H1 (cell line): ENCODE measurements around the gene SLC5A12. TPM values are rescaled to one million over a fixed set of nuclear protein-coding genes. Genes with fewer than 3 reads are reported as not detected.

Experiments
- CTCF ChIA-PET: fragments of 300-600 bp; sonication (Branson Sonifier 250); formaldehyde crosslinking; loops from one replicate; lab custom pipeline; 2021; ENCODE audit not compliant: partially characterized antibody; lab: Charles Lee
- POLR2A ChIA-PET: fragments of 300-600 bp; sonication (Branson Sonifier 250); formaldehyde crosslinking; loops from one replicate; lab custom pipeline; 2021; ENCODE audit warnings: inconsistent platforms; ENCODE audit not compliant: partially characterized antibody; lab: Charles Lee
- DNase-seq, 2 experiments: peaks; one replicate each; pipeline versions ENCODE4 v3.0.0 to v3.0.0-alpha.2; 2010 to 2022; ENCODE audit warnings: low spot score in 2 of 2, low read depth in 1 of 2, mixed read lengths in 1 of 2
- FAIRE-seq: peaks from 2 replicates; lab custom pipeline; 2011; peaks lifted over from hg19 to GRCh38; lab: Jason Lieb, UNC
- H2AFZ ChIP-seq: 2 replicates; pipeline ENCODE4 v1.8.1; 2012; ENCODE audit warnings: low read length, inconsistent platforms
- H2AK5ac ChIP-seq: 2 replicates; pipeline ENCODE4 v1.6.1; 2013; ENCODE audit warnings: low read depth, low read length
- H2BK120ac ChIP-seq: replicated peaks from 2 replicates; pipeline ENCODE3; 2013; ENCODE audit warnings: low read depth, low read length, inconsistent platforms
- H2BK12ac ChIP-seq: 2 replicates; pipeline ENCODE4 v1.6.1; 2013; ENCODE audit warnings: low read depth, low read length
- H2BK15ac ChIP-seq: 2 replicates; pipeline ENCODE4 v1.6.1; 2013; ENCODE audit warnings: low read length
- H2BK20ac ChIP-seq: 2 replicates; pipeline ENCODE4 v1.6.1; 2013; ENCODE audit warnings: low read length
- H2BK5ac ChIP-seq: 2 replicates; pipeline ENCODE4 v1.6.1; 2013; ENCODE audit warnings: low read depth, low read length
- H3K14ac ChIP-seq: 2 replicates; pipeline ENCODE4 v1.6.1; 2013; ENCODE audit warnings: inconsistent platforms; ENCODE audit not compliant: insufficient read length
- H3K18ac ChIP-seq: 2 replicates; pipeline ENCODE4 v1.6.1; 2013; ENCODE audit warnings: low read length; ENCODE audit errors: extremely low read depth
- H3K23ac ChIP-seq: 2 replicates; pipeline ENCODE4 v1.6.1; 2013; ENCODE audit warnings: inconsistent platforms; ENCODE audit not compliant: insufficient read length
- H3K23me2 ChIP-seq: 2 replicates; pipeline ENCODE4 v1.6.1; 2013; ENCODE audit warnings: low read depth, low read length
- H3K27ac ChIP-seq: 2 replicates; pipeline ENCODE4 v1.6.1; 2011; ENCODE audit warnings: low read depth, low read length, inconsistent platforms
- H3K27me3 ChIP-seq, 4 experiments: replicated peaks in 1 of 4; 1 replicate in 1 of 4; 2 replicates in 3 of 4; pipeline versions ENCODE4 v1.6.1 to v1.8.1; 2011 to 2013; ENCODE audit warnings: low read length in 3 of 4, mild to moderate bottlenecking in 3 of 4, inconsistent platforms in 2 of 4, mixed read lengths in 2 of 4, moderate library complexity in 1 of 4; ENCODE audit not compliant: control insufficient read depth in 3 of 4, insufficient read depth in 3 of 4; ENCODE audit errors: extremely low read depth in 1 of 4
- H3K36me3 ChIP-seq, 4 experiments: 2 replicates each; pipeline versions ENCODE4 v1.6.1 to v1.8.1; 2011 to 2013; ENCODE audit warnings: mild to moderate bottlenecking in 4 of 4, low read length in 3 of 4, moderate library complexity in 2 of 4, control low read depth in 1 of 4, inconsistent platforms in 1 of 4; ENCODE audit not compliant: insufficient read depth in 4 of 4, control insufficient read depth in 2 of 4
- H3K4ac ChIP-seq: replicated peaks from 2 replicates; pipeline ENCODE3; 2013; ENCODE audit warnings: low read length, low read depth, mixed read lengths, inconsistent platforms; ENCODE audit not compliant: insufficient read length
- H3K4me1 ChIP-seq, 4 experiments: replicated peaks in 1 of 4; 1 replicate in 1 of 4; 2 replicates in 3 of 4; pipeline versions ENCODE4 v1.6.1 to v1.8.1; 2011 to 2013; ENCODE audit warnings: low read length in 3 of 4, inconsistent platforms in 2 of 4, mixed read lengths in 1 of 4; ENCODE audit not compliant: insufficient read depth in 4 of 4, control insufficient read depth in 3 of 4
- H3K4me2 ChIP-seq, 2 experiments: 2 replicates each; pipeline versions ENCODE4 v1.6.1 to v1.8.1; 2011 to 2013; ENCODE audit warnings: low read depth in 2 of 2, low read length in 2 of 2, control low read depth in 1 of 2, inconsistent platforms in 1 of 2, mild to moderate bottlenecking in 1 of 2; ENCODE audit not compliant: insufficient read depth in 1 of 2
- H3K4me3 ChIP-seq, 4 experiments: fragments of 200-600, 300-600 bp in 1 of 4; sonication (generic), shearing (Covaris generic), sonication (Bioruptor Twin) in 1 of 4; 2 replicates each; pipeline versions ENCODE4 v1.5.1 to v1.8.1; 2011 to 2016; ENCODE audit warnings: low read length in 4 of 4, low read depth in 3 of 4, control low read depth in 2 of 4, inconsistent platforms in 2 of 4, mild to moderate bottlenecking in 2 of 4, mixed read lengths in 1 of 4, moderate library complexity in 1 of 4; ENCODE audit not compliant: insufficient read depth in 2 of 4; ENCODE audit errors: extremely low read depth in 1 of 4
- H3K56ac ChIP-seq: replicated peaks from 2 replicates; pipeline ENCODE3; 2013; ENCODE audit warnings: low read depth, mild to moderate bottlenecking, mixed read lengths, low read length, inconsistent platforms; ENCODE audit not compliant: insufficient read length
- H3K79me1 ChIP-seq: 2 replicates; pipeline ENCODE4 v1.6.1; 2013; ENCODE audit warnings: low read depth, low read length, control low read depth
- H3K79me2 ChIP-seq, 2 experiments: 2 replicates each; pipeline versions ENCODE4 v1.6.1 to v1.8.1; 2012 to 2013; ENCODE audit warnings: low read length in 2 of 2, mild to moderate bottlenecking in 2 of 2, inconsistent platforms in 1 of 2; ENCODE audit not compliant: insufficient read depth in 2 of 2, control insufficient read depth in 1 of 2
- H3K9ac ChIP-seq, 4 experiments: replicated peaks in 1 of 4; 1 replicate in 1 of 4; 2 replicates in 3 of 4; pipeline versions ENCODE4 v1.6.1 to v1.8.1; 2011 to 2013; ENCODE audit warnings: low read depth in 3 of 4, low read length in 3 of 4, control low read depth in 2 of 4, mild to moderate bottlenecking in 2 of 4, moderate library complexity in 2 of 4, inconsistent platforms in 1 of 4; ENCODE audit errors: extremely low read depth in 1 of 4
- H3K9me3 ChIP-seq, 2 experiments: 2 replicates each; pipeline versions ENCODE4 v1.6.1 to v1.8.1; 2012 to 2013; ENCODE audit warnings: mild to moderate bottlenecking in 2 of 2, moderate library complexity in 2 of 2, control low read depth in 1 of 2, inconsistent platforms in 1 of 2, low read depth in 1 of 2, low read length in 1 of 2, mixed read lengths in 1 of 2; ENCODE audit not compliant: insufficient read depth in 2 of 2
- H4K20me1 ChIP-seq, 2 experiments: replicated peaks in 1 of 2; 2 replicates each; pipeline versions ENCODE3 to v1.8.1; 2011 to 2013; ENCODE audit warnings: inconsistent platforms in 2 of 2, low read length in 2 of 2, mild to moderate bottlenecking in 1 of 2; ENCODE audit not compliant: insufficient read depth in 2 of 2, control insufficient read depth in 1 of 2
- H4K5ac ChIP-seq: 2 replicates; pipeline ENCODE4 v1.6.1; 2013; ENCODE audit warnings: low read length, low read depth, mixed read lengths, inconsistent platforms; ENCODE audit not compliant: insufficient read length
- H4K8ac ChIP-seq: 2 replicates; pipeline ENCODE4 v1.8.0; 2013; ENCODE audit warnings: mild to moderate bottlenecking, moderate library complexity, low read length, inconsistent platforms; ENCODE audit not compliant: insufficient read depth; ENCODE audit errors: extremely low read depth
- H4K91ac ChIP-seq: replicated peaks from 2 replicates; pipeline ENCODE3; 2013; ENCODE audit warnings: low read length, mixed read lengths, inconsistent platforms; ENCODE audit not compliant: insufficient read length
- CBX5 ChIP-seq: fragments of 300-800, 300-1000 bp; sonication (generic); IDR thresholded peaks from 2 replicates; pipeline ENCODE4 v1.7.1; 2016; ENCODE audit warnings: antibody characterized with exemption, low read length, low read depth
- CBX8 ChIP-seq: fragments of 300-800, 300-1000 bp; sonication (generic); IDR thresholded peaks from 2 replicates; pipeline ENCODE4 v1.7.1; 2016; ENCODE audit warnings: low read depth, low read length, borderline replicate concordance
- CREB1 ChIP-seq: IDR thresholded peaks from 2 replicates; pipeline ENCODE4 v1.6.1; 2012; ENCODE audit warnings: inconsistent platforms
- CTBP2 ChIP-seq: IDR thresholded peaks from 2 replicates; pipeline ENCODE4 v1.7.0; 2011; ENCODE audit warnings: borderline replicate concordance, mild to moderate bottlenecking, moderate library complexity, mixed read lengths, low read length; ENCODE audit not compliant: insufficient read depth, insufficient read length
- HDAC2 ChIP-seq, 2 experiments: fragments of 300-600 bp in 1 of 2; sonication (generic) in 1 of 2; IDR thresholded peaks; 2 replicates each; pipeline ENCODE4 v1.6.1; 2011 to 2012; ENCODE audit warnings: low read depth in 2 of 2, low read length in 2 of 2, mild to moderate bottlenecking in 2 of 2, moderate library complexity in 2 of 2, borderline replicate concordance in 1 of 2, inconsistent platforms in 1 of 2
- JUND ChIP-seq: IDR thresholded peaks from 2 replicates; pipeline ENCODE4 v1.6.1; 2011; ENCODE audit warnings: mild to moderate bottlenecking, improper control_type of control experiment, low read length
- KDM1A ChIP-seq: fragments of 200-600, 300-600 bp; sonication (generic); IDR thresholded peaks from 2 replicates; pipeline ENCODE4 v1.7.1; 2016; ENCODE audit warnings: mild to moderate bottlenecking, low read length, borderline replicate concordance
- NANOG ChIP-seq: IDR thresholded peaks from 2 replicates; pipeline ENCODE4 v1.6.1; 2011; ENCODE audit warnings: low read length, low read depth, mild to moderate bottlenecking, inconsistent platforms; ENCODE audit not compliant: insufficient read depth, poor library complexity, severe bottlenecking
- PHF8 ChIP-seq: fragments of 200-600 bp; sonication (generic); conservative IDR thresholded peaks from 2 replicates; pipeline ENCODE4 v1.7.1; 2012; ENCODE audit warnings: low read depth, mild to moderate bottlenecking, inconsistent platforms, low read length, moderate library complexity
- POLR2A ChIP-seq, 2 experiments: IDR thresholded peaks; 1 replicate in 1 of 2; 2 replicates in 1 of 2; pipeline ENCODE4 v1.6.1; 2011; ENCODE audit warnings: low read depth in 2 of 2, low read length in 2 of 2, mild to moderate bottlenecking in 2 of 2; ENCODE audit errors: control extremely low read depth in 1 of 2
- RBBP5 ChIP-seq: IDR thresholded peaks from 2 replicates; pipeline ENCODE4 v1.7.1; 2012; ENCODE audit warnings: low read depth, mild to moderate bottlenecking, inconsistent platforms, low read length, moderate library complexity, borderline replicate concordance
- SP4 ChIP-seq: IDR thresholded peaks from 2 replicates; pipeline ENCODE4 v1.6.1; 2012; ENCODE audit warnings: low read length, inconsistent platforms
- TAF7 ChIP-seq: optimal IDR thresholded peaks from 2 replicates; pipeline ENCODE3; 2011; ENCODE audit warnings: low read depth, mild to moderate bottlenecking, inconsistent platforms, low read length, moderate library complexity, borderline replicate concordance
- WGBS, 2 experiments: shearing (Covaris generic) in 1 of 2; methylation state at CpG; one replicate each; pipeline versions ENCODE4 v1.1.6 to v1.1.7; 2013 to 2015; ENCODE audit warnings: low lambda C conversion rate in 2 of 2, mixed read lengths in 2 of 2, inconsistent platforms in 1 of 2, low coverage in 1 of 2, missing lambda C conversion rate in 1 of 2; ENCODE audit not compliant: insufficient replicate concordance in 2 of 2, insufficient coverage in 1 of 2, insufficient read length in 1 of 2; ENCODE audit errors: extremely low coverage in 1 of 2, missing lambda C conversion rate in 1 of 2; 5-methylcytosine and 5-hydroxymethylcytosine counted together
- polyA plus RNA-seq, 7 experiments: library from polyadenylated mRNA; depleted of rRNA in 3 of 7; stranded (reverse) in 5 of 7; unstranded in 2 of 7; fragments of >200 nt in 5 of 7; fragments of 200-250 nt in 2 of 7; gene quantifications; 1 replicate in 5 of 7; 2 replicates in 1 of 7; 4 replicates in 1 of 7; pipeline versions ENCODE4 v1.2.1 to v1.2.3, GENCODE V29; 2011 to 2013; ENCODE audit warnings: missing spikeins in 2 of 7, mixed read lengths in 2 of 7
- total RNA-seq: library from RNA; stranded (reverse); fragmentation: NEBNext Ultra II Directional; extraction: Animal tissue kit (Norgen Biotek cat#: 25700); gene quantifications from 2 replicates; pipeline ENCODE4 v1.2.1, GENCODE V29; 2021
- TF ChIP-seq, protein P1 (sequence below): IDR thresholded peaks from 2 replicates; pipeline ENCODE4 v1.6.1; 2012; ENCODE audit warnings: inconsistent platforms

SLC5A12 gene
- total and polyA plus RNA-seq, 2 of the 8 experiments (the other 6 are each of a cell fraction or from before 2014, with no cell fraction given), result 1.3 to 1.4 TPM

DNA sequence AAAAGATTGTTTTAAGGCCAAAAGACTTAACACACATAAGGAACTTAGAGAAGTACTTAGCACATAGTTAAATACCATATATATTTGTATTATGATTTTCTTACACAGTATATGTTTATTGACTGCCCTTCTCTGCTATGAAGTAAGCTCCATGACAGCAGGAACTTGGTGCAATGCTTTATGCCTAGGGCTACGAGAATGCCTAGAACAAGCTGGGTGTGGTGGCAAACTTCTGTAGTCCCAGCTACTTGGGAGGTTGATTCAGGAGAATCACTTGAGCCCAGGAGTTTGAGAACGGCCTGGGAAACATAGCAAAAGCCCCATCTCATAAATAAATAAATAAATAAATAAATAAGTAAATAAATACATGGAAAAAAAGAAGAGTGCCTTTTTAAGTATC lies 1.9 kb downstream of the SLC5A12 start:
- Histone ChIP-seq H3K4me2 (no peak overlapping the region), H4K8ac (no peak overlapping the region), H3K4ac (no peak overlapping the region), H2BK12ac (no peak overlapping the region), H2BK120ac (no peak overlapping the region), H3K9ac (no peak overlapping the region), H2AFZ (no peak overlapping the region), H3K27me3 (peaks cover 0 to 1% (median 0%) of the 10 kb centered on the region in 4 experiments; a peak in 1 of 7 replicates), H3K4me1 (no peaks in the 10 kb centered on the region), H4K20me1 (no peaks in the 10 kb centered on the region), H3K14ac (no peak overlapping the region), H2AK5ac (no peak overlapping the region), H3K23ac (no peak overlapping the region), H3K27ac (no peak overlapping the region), H3K4me3 (no peak overlapping the region), H3K9me3 (no peaks in the 10 kb centered on the region), H2BK15ac (no peak overlapping the region), H3K23me2 (no peaks in the 10 kb centered on the region), H3K79me1 (no peaks in the 10 kb centered on the region), H4K5ac (no peak overlapping the region), H4K91ac (no peak overlapping the region), H3K56ac (no peak overlapping the region), H3K18ac (no peak overlapping the region), H3K36me3 (no peaks in the 10 kb centered on the region), H2BK5ac (no peak overlapping the region), H2BK20ac (no peak overlapping the region), H3K79me2 (no peaks in the 10 kb centered on the region)
- DNase-seq (no peak), FAIRE-seq (no peak)
- POLR2A ChIA-PET, result no interaction called here
- WGBS, 2 experiments, result 90% methylated on average over 2 of the region's 2 CpGs; no CpG with 5 or more reads in 1 of the 2 experiments
- CTCF ChIA-PET, result interaction anchor here (1.5 to 1.6 kb wide), 2 partner anchors 434 to 439 kb away, joined by 3 to 4 read pairs; no protein-coding TSS in a partner anchor
- no peak for TF ChIP-seq HDAC2 (IDR thresholded peaks at IDR 0.05; ENCODE audit: borderline replicate concordance in 1 of 2, low read depth in 2 of 2, low read length in 2 of 2)
- no peak for TF ChIP-seq CTBP2
- no peak for TF ChIP-seq RBBP5
- TF ChIP-seq PHF8, result no peak
- TF ChIP-seq, protein P1, sequence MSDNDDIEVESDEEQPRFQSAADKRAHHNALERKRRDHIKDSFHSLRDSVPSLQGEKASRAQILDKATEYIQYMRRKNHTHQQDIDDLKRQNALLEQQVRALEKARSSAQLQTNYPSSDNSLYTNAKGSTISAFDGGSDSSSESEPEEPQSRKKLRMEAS, result no peak
- no peak for TF ChIP-seq POLR2A (IDR thresholded peaks at IDR 0.05; ENCODE audit: control extremely low read depth in 1 of 2, low read depth in 2 of 2, low read length in 2 of 2)
- no peak for TF ChIP-seq CBX5
- TF ChIP-seq TAF7, result no peak
- TF ChIP-seq JUND, result no peak
- TF ChIP-seq CBX8, result no peak
- no peak for TF ChIP-seq SP4
- TF ChIP-seq KDM1A, result no peak
- no peak for TF ChIP-seq CREB1
- no peak for TF ChIP-seq NANOG
